Activated CD8-positive, alpha-beta memory T cell treated with anti-CD3 and anti-CD28 coated beads, Interleukin-2, amount 50 U/mL, for 24 hours (primary cell): ENCODE results near the gene RHEB.
"Not testable (repeated sequence)": the region's sequence is repeated elsewhere in the genome, so short reads cannot be mapped to it uniquely, and the experiment has no call there.

Experiments used
- DNase-seq: peaks from one replicate; pipeline ENCODE4 v3.0.0-alpha.2; 2020; ENCODE audit errors: extremely low read depth

Gene RHEB

GRCh38 chr7:151519765-151520418 lies at the start of gene RHEB:
Gene RHEB (minus strand): TSS chr7:151519895. CDS start chr7:151519511, 384 bp downstream.
- peak; percentile 99 for DNase-seq

- DNase-seq = no peak
Measured at GRCh38 chr7:151566897-151567320, 47.2 kb upstream of the RHEB start.

GRCh38 chr7:151565541-151565940 lies 45.8 kb upstream of the RHEB start:
- DNase-seq = no peak

GRCh38 chr7:151560243-151560642 lies 40.5 kb upstream of the RHEB start:
- no peak for DNase-seq

- no peak for DNase-seq
Measured at GRCh38 chr7:151559557-151560183, 40.0 kb upstream of the RHEB start.

- no peak for DNase-seq
Measured at GRCh38 chr7:151558575-151558974, 38.9 kb upstream of the RHEB start.

- no peak for DNase-seq
Measured at GRCh38 chr7:151556592-151556991, 36.9 kb upstream of the RHEB start.

GRCh38 chr7:151553356-151553755 lies 33.7 kb upstream of the RHEB start:
- no peak for DNase-seq

- DNase-seq = no peak
Measured at GRCh38 chr7:151552352-151553028, 32.8 kb upstream of the RHEB start.

- no peak for DNase-seq
Measured at GRCh38 chr7:151551820-151552219, 32.1 kb upstream of the RHEB start.

- DNase-seq = no peak
Measured at GRCh38 chr7:151550656-151551286, 31.1 kb upstream of the RHEB start.

GRCh38 chr7:151549644-151550043 lies 29.9 kb upstream of the RHEB start:
- no peak for DNase-seq

GRCh38 chr7:151549083-151549482 lies 29.4 kb upstream of the RHEB start:
- DNase-seq = no peak

GRCh38 chr7:151544183-151544582 lies 24.5 kb upstream of the RHEB start:
- no peak for DNase-seq

GRCh38 chr7:151542606-151543130 lies 23.0 kb upstream of the RHEB start:
- DNase-seq = no peak

- DNase-seq = no peak
Measured at GRCh38 chr7:151541709-151542499, 22.2 kb upstream of the RHEB start.

- DNase-seq = no peak
Measured at GRCh38 chr7:151540146-151540545, 20.5 kb upstream of the RHEB start.

- DNase-seq = no peak
Measured at GRCh38 chr7:151539088-151539671, 19.5 kb upstream of the RHEB start.

- DNase-seq = no peak
Measured at GRCh38 chr7:151537818-151538561, 18.3 kb upstream of the RHEB start.

GRCh38 chr7:151536178-151536577 lies 16.5 kb upstream of the RHEB start:
- DNase-seq = not testable (repeated sequence)
